ENCODE data around the gene LZTS2. TPM values are rescaled to one million over a fixed set of nuclear protein-coding genes. Genes with fewer than 3 reads are reported as not detected.

LZTS2 gene
- total RNA-seq, 2 experiments from 2014 or later = 12.0 to 12.5 TPM

DNA sequence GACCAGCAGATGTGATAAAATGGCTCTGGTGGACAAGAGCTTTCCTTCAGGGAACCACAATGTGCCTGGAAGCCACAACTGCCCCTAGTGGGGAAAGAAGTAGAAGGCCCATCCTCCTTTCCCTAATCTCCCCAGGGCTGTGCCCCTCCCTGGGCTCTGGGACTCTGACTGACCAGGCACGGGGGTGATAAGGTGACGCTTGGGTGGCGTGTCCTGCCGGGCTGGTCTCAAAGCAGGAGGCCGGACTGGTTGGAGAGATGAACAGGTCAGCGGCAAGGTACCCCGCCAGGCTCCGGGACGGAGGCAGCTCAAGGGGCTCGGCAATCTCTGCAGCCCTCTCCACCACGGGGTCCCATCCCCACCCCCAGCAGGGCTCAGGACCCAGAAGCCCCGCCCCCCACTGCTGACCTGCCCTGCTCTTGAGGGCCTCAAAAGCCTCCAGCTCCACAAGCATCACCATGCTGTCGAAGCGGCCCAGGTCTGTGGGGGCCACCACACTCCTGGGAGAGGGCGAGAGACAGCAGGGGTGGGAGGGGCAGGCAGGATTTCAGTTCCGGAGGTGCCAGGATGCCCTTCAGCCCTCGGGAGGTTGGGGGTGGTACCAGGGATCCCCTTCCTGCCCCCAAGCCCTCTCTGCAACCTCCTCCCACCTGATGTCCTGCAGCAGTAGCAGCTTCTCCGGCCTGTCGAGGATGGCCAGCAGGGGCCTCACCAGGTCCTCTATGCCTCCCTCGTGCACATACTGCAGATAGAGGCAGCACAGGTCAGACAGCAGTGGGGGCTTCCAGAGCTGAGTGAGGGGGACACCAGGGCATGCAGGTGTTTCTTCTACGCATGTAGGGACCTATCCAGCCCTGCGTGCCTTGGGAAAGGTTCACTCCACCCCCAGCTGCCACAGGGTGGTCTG lies 12.2 kb downstream of the LZTS2 start:
- Mint-ChIP-seq H3K27ac (no peak overlapping the region), H3K4me1 (ENCODE audit: low read depth) (peaks cover 22% of the 10 kb centered on the region), H3K27me3 (peaks cover 19% of the 10 kb centered on the region), H3K4me3 (no peak overlapping the region), H3K9me3 (no peaks in the 10 kb centered on the region), H3K36me3 (no peaks in the 10 kb centered on the region)
- intact Hi-C loops (cut with micrococcal nuclease) = loop anchor here (2.0 to 5.0 kb wide), 3 partner anchors 19 to 449 kb away; partner anchors contain the start of genes PDZD7, SEMA4G and SFXN3
- POLR2A ChIA-PET = no interaction called here
- DNase-seq = no peak
- CTCF ChIA-PET = interaction anchor here (0.7 to 2.0 kb wide), 8 partner anchors 9 to 79 kb away, joined by 3 to 12 read pairs (median 4); partner anchors contain the start of gene LZTS2

DNA sequence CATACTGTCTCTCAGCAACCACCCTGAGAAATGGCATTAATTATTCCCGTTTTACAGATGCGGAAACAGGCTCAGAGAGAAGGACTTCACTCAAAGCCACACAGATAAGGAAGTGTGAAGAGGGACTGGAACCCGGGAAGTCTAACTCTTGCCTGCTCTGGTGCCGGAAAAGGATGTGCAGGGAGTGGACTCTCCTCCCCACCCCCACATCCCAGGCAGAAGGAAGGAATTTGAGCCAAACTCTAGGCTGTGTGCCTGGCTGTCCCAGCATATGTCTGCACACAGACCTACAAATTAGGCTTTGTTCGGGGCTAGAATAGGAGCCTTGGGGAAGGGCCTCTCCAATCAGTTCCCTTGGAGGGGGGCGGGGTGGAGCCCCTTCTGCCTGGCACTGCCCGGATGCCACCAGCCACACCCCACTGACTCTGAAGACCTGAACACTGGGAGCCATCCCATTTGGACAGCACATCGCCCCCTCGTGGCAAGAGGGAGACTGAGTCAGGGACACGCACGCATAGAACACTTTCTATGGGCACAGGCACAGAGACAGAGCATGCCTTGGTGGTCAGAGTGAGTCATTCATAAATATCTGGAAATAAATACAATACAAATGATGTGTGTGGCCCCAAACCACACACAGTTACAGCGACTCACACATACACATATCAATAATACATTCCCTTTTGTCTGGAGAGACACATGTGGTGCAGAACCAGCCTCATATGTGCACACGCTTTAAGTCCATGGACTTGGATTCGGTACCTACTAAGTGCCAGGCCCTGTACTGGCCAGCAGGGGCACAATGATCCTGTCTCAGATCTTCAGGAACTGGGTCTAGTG lies 13.1 kb downstream of the LZTS2 start:
- Mint-ChIP-seq H3K9me3 (no peaks in the 10 kb centered on the region), H3K4me1 (ENCODE audit: low read depth) (peaks cover 22% of the 10 kb centered on the region), H3K27ac (no peak overlapping the region), H3K36me3 (no peaks in the 10 kb centered on the region), H3K27me3 (peaks cover 26% of the 10 kb centered on the region), H3K4me3 (peak overlapping the region; percentile 20)
- intact Hi-C loops (cut with micrococcal nuclease) = loop anchor here (1.0 to 5.0 kb wide), 4 partner anchors 13 to 450 kb away; partner anchors contain the start of genes LZTS2, PDZD7, SEMA4G and SFXN3
- ChIA-PET POLR2A (no interaction called here), CTCF (interaction anchor here (0.9 to 2.0 kb wide), 5 partner anchors 10 to 48 kb away, joined by 3 to 12 read pairs (median 6); partner anchors contain the start of gene LZTS2)
- peak; percentile 86 for DNase-seq

DNA sequence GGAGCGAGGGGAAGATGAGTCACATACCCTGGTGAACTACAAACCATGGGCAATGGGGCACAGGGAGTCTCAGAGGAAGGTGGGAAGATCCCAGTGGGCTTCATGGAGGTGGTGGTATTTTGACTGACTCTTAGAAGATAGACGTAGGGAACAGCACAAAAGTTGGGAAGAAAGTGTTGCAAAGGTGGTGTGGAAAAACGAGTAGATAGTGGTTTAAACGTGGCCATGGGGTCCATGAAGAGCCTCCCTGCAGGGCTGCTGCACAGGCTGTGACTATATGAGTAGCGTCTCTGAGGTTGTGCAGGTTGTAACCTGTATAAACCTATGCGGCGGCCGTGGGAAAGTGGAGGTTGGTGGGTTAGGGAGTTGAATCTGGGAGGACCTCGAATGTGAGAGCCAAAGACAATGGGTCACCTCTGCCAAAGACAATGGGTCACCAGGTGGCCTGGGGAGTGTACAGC lies 13.8 kb downstream of the LZTS2 start:
- H3K9me3 Mint-ChIP-seq = no peaks in the 10 kb centered on the region
- ChIA-PET POLR2A (no interaction called here), CTCF (interaction anchor here (1.3 to 7.2 kb wide), 7 partner anchors 13 to 451 kb away, joined by 4 to 199 read pairs (median 10); partner anchors contain the start of genes LZTS2, PDZD7, SEMA4G and SFXN3)
- peaks cover 22% of the 10 kb centered on the region for H3K4me1 Mint-ChIP-seq (ENCODE audit: low read depth)
- intact Hi-C loops (cut with micrococcal nuclease) = loop anchor here (1.0 to 5.0 kb wide), 4 partner anchors 14 to 451 kb away; partner anchors contain the start of genes LZTS2, PDZD7, SEMA4G and SFXN3
- H3K27ac Mint-ChIP-seq = no peak overlapping the region
- DNase-seq = no peak
- peaks cover 29% of the 10 kb centered on the region for H3K27me3 Mint-ChIP-seq
- H3K36me3 Mint-ChIP-seq = no peaks in the 10 kb centered on the region
- no peak overlapping the region for H3K4me3 Mint-ChIP-seq

DNA sequence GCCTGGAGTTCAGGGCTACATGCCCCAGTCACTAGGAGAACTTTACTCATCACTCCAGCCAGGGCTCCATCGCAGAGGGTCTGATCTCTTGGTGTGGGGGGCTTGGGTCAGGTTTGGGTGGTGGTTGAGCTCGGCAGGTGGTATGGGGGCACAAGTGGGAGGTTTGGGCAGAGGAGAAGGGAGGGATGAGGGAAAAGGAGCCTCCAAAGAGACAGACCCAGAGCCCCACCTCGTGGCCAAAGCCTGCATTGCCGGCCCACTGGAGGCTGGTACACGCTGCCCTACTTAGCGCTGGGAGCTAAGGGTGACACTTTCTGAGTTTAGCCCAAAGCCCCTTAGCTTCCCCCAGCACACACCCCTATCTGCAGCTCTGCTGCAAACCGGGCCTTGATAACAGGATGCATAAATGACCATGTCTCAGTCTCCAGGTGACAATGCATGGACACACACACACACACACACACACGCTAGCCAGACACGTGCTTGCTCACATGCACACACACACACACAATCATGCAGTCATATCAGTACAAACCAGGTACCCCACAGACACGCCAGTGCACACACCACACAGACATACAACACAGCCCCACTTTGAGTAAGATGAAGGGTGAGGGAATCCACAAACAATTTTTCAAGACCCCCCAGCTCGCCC lies 14.7 kb downstream of the LZTS2 start:
- POLR2A ChIA-PET = interaction anchor here (0.8 to 1.4 kb wide), 3 partner anchors 15 to 18 kb away, joined by 3 to 5 read pairs (median 3); no protein-coding TSS in a partner anchor
- DNase-seq = peak; percentile 85
- Mint-ChIP-seq H3K27ac (no peak overlapping the region), H3K9me3 (no peaks in the 10 kb centered on the region), H3K4me3 (no peak overlapping the region), H3K4me1 (ENCODE audit: low read depth) (peaks cover 25% of the 10 kb centered on the region), H3K27me3 (peaks cover 32% of the 10 kb centered on the region), H3K36me3 (no peaks in the 10 kb centered on the region)
- CTCF ChIA-PET = interaction anchor here (0.6 to 7.2 kb wide), 23 partner anchors 8 to 1490 kb away, joined by 3 to 199 read pairs (median 4); partner anchors contain the start of genes LZTS2, PDZD7, SEMA4G and SFXN3
- intact Hi-C loops (cut with micrococcal nuclease) = loop anchor here (5.0 kb wide), 2 partner anchors 47 to 452 kb away; partner anchors contain the start of gene SEMA4G

DNA sequence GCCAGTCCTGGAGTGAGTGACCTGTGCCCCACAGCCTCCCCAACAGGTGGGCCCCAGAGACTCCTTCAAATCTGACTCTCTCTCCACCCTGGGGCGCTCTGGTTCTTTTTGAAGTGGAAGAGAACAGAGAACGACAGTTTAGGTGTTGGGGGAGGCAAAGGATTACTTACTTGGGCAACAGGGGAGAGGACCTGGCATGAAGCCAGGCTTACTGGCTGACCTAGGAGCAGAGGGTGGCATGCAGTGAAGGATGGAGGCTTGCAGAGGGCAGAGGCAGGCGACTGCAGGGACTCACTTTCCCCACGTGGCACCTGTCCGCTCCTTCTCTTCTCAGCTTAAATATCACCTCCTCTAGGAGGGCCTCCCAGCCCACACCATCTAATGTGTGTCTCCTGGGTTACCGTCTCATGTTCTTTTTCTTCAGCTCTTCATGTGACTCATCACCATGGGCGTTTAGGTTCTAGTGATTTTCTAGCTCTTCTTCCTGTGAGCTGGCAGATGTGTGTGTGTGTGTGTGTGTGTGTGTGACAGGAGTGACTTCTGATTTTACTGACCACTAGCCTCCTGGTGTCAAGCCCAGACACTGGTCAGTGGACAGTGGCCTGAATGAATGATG lies 15.5 kb downstream of the LZTS2 start:
- Mint-ChIP-seq H3K9me3 (no peaks in the 10 kb centered on the region), H3K27ac (no peak overlapping the region), H3K4me1 (ENCODE audit: low read depth) (peaks cover 25% of the 10 kb centered on the region), H3K27me3 (peaks cover 35% of the 10 kb centered on the region), H3K4me3 (no peak overlapping the region), H3K36me3 (no peaks in the 10 kb centered on the region)
- ChIA-PET POLR2A (interaction anchor here (0.8 to 1.4 kb wide), 4 partner anchors 14 to 27 kb away, joined by 3 to 5 read pairs (median 3); partner anchors contain the start of gene TWNK), CTCF (interaction anchor here (0.7 to 7.2 kb wide), 24 partner anchors 8 to 1489 kb away, joined by 3 to 199 read pairs (median 4); partner anchors contain the start of genes LZTS2, PDZD7, SEMA4G and SFXN3)
- DNase-seq = peak; percentile 25
- intact Hi-C loops (cut with micrococcal nuclease) = loop anchor here (5.0 kb wide), 2 partner anchors 48 to 453 kb away; partner anchors contain the start of gene SEMA4G

DNA sequence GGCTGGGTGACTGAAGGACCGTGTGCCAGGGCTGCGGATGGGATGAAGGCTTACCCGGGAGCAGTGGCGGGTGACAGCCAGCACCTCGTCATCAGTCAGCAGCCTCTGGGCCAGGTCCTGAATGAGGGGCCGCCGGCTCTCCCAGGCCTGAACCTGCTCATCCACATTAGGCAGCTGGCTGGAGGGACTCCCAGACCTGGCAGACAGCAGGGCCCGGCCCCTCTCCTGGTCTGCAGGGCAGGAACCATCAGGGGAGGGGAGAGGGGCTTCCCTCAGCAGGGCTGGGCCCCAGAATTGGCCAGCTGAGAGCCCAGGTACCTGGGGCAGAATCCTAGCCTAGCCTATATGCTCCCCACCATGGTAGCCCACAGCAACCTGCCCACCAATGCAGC lies 16.0 kb downstream of the LZTS2 start:
- H3K36me3 Mint-ChIP-seq = no peaks in the 10 kb centered on the region
- no peak overlapping the region for H3K4me3 Mint-ChIP-seq
- DNase-seq = no peak
- POLR2A ChIA-PET = interaction anchor here (0.8 to 1.4 kb wide), 2 partner anchors 16 to 28 kb away, joined by 3 to 5 read pairs; partner anchors contain the start of gene TWNK
- peaks cover 25% of the 10 kb centered on the region for H3K4me1 Mint-ChIP-seq (ENCODE audit: low read depth)
- H3K9me3 Mint-ChIP-seq = no peaks in the 10 kb centered on the region
- intact Hi-C loops (cut with micrococcal nuclease) = no loop called here
- H3K27me3 Mint-ChIP-seq = peaks cover 35% of the 10 kb centered on the region
- H3K27ac Mint-ChIP-seq = no peak overlapping the region
- CTCF ChIA-PET = interaction anchor here (0.8 to 7.2 kb wide), 10 partner anchors 9 to 52 kb away, joined by 3 to 199 read pairs (median 9); partner anchors contain the start of genes LZTS2, PDZD7, SEMA4G and SFXN3

DNA sequence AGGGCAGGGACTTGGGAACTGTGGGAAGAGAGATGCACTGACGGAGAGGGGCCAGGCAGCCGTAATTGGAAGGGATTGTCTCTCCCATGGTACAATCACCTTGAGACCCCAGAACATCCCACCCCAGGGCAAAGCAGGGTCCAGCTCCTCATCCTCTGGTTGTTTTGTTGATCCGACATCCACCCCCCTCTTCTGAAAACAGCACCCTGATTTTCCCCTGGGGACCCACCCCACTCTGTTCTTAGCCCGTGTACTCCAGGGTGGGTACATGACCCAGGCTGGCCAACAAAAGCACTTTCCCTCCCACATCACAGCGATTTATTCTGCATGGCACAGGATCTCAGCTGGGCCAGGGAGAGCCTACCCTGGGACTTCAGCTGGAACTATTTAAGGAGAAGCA lies 17.2 kb downstream of the LZTS2 start:
- Mint-ChIP-seq H3K9me3 (no peaks in the 10 kb centered on the region), H3K4me1 (ENCODE audit: low read depth) (peaks cover 25% of the 10 kb centered on the region), H3K4me3 (no peak overlapping the region), H3K27ac (no peak overlapping the region), H3K27me3 (peaks cover 39% of the 10 kb centered on the region), H3K36me3 (no peaks in the 10 kb centered on the region)
- ChIA-PET CTCF (interaction anchor here (0.6 to 7.2 kb wide), 13 partner anchors 15 to 535 kb away, joined by 3 to 199 read pairs (median 8); partner anchors contain the start of genes KAZALD1, LZTS2, PDZD7 and SEMA4G), POLR2A (interaction anchor here (0.6 to 3.4 kb wide), 4 partner anchors 10 to 19 kb away, joined by 3 to 11 read pairs (median 4); partner anchors contain the start of genes PDZD7 and SFXN3)
- no peak for DNase-seq
- intact Hi-C loops (cut with micrococcal nuclease) = no loop called here

DNA sequence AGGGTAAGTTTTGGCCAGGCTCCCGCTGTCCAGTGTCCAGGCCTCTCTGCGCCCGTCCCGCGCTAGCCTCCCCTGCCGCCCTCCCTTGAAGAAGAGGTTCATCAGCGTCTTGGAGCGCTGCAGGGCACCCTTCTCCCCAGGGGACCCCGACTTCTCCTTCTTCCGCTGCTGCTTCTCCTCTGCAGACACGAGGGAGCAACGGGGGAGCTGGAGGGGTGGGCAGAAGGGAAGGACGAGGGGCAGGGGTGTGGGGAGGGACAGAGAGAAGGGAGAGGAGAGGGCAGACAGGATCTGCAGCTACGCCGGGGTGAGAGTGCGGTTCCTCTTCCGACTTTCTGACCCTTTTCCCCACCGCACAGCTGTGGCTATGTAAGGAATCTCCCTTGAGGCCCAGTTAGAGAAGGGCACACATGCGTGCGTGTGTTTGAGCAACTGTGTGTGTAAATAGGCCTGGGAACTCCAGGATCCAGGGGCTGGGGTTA lies 18.6 kb downstream of the LZTS2 start:
- peaks cover 18% of the 10 kb centered on the region for H3K4me1 Mint-ChIP-seq (ENCODE audit: low read depth)
- no peak for DNase-seq
- no peak overlapping the region for H3K27ac Mint-ChIP-seq
- intact Hi-C loops (cut with micrococcal nuclease) = loop anchor here (2.0 kb wide), 1 partner anchor 43 kb away; the partner anchor contains the start of gene KAZALD1
- ChIA-PET POLR2A (interaction anchor here (3.4 kb wide), 1 partner anchor 13 kb away, joined by 11 read pairs; the partner anchor contains the start of genes PDZD7 and SFXN3), CTCF (interaction anchor here (0.8 to 7.2 kb wide), 11 partner anchors 9 to 337 kb away, joined by 3 to 199 read pairs (median 12); partner anchors contain the start of genes KAZALD1, LZTS2, PDZD7 and SFXN3)
- no peak overlapping the region for H3K4me3 Mint-ChIP-seq
- H3K9me3 Mint-ChIP-seq = no peaks in the 10 kb centered on the region
- peaks cover 40% of the 10 kb centered on the region for H3K27me3 Mint-ChIP-seq
- H3K36me3 Mint-ChIP-seq = no peaks in the 10 kb centered on the region

DNA sequence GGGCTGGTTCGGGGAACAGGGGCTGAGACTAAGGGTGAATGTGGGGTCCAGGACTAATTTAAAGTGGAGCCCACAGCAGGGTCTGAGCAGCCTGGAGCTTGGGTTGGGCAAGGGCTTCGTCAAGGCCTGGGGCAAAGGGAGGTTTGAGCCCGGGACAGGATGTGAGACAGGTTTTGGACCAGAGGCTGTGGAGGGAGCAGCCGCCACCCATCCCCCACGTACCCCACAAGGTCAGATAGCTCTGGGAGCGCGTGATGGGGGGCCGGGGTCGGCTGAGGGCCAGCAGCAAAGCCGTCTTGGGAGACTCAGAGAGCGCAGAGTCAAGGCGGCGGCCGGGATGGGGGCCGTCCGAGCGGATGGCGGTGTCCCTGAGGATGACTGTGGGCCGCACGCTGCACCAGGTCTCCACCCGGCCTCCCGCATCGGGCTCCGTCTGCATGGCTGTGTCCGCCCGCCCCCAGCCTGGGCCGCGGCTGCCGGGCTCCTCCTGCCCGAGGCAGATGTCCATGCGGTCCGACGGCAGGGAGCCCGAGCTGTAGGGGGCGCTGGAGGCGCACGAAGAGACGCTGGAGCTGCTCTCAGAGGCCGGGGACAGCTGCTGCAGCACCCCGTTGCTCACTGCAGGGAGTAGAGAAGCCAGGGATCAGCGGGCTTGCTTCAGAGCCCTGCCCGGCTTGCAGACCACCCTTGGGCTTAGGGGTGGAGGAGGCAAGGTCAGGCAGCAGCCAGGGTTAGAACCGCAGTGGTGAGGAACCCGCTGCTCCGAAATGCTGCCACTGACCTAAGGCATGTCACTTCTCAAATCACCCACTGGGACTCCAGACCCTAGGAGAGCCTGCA lies 19.2 kb downstream of the LZTS2 start:
- Mint-ChIP-seq H3K4me1 (ENCODE audit: low read depth) (peaks cover 15% of the 10 kb centered on the region), H3K4me3 (no peak overlapping the region), H3K27ac (no peak overlapping the region), H3K27me3 (peaks cover 38% of the 10 kb centered on the region), H3K9me3 (no peaks in the 10 kb centered on the region), H3K36me3 (no peaks in the 10 kb centered on the region)
- intact Hi-C loops (cut with micrococcal nuclease) = loop anchor here (2.0 kb wide), 1 partner anchor 42 kb away; the partner anchor contains the start of gene KAZALD1
- CTCF ChIA-PET = interaction anchor here (0.6 to 7.2 kb wide), 23 partner anchors 9 to 1003 kb away, joined by 3 to 199 read pairs (median 6); partner anchors contain the start of genes KAZALD1, LZTS2, MRPL43 and PDZD7
- peak; percentile 89 for DNase-seq
- POLR2A ChIA-PET = interaction anchor here (0.6 to 3.4 kb wide), 2 partner anchors 13 to 31 kb away, joined by 4 to 11 read pairs; partner anchors contain the start of genes PDZD7 and SFXN3

All from activated CD4-positive, alpha-beta memory T cell treated with anti-CD3 and anti-CD28 coated beads for 36 hours (primary cell).